Body of pancreas (tissue), 4 donors: ENCODE data around the gene VPREB1. TPM values are rescaled to one million over a fixed set of nuclear protein-coding genes. Genes with fewer than 3 reads are reported as not detected.

ENCODE experiments used
- ATAC-seq: fragments of 150-250 bp; one replicate; pipeline ENCODE4 v1.9.1; 2016
- DNase-seq, 4 donors: peaks; one replicate each; pipeline ENCODE4 v3.0.0-alpha.2; 2019
- H3K27ac ChIP-seq, 4 donors: fragments of 200-600 bp; sonication (generic); 1 replicate in 3 of 4; 2 replicates in 1 of 4; pipeline versions ENCODE4 v1.5.1 to v1.6.1; 2016 to 2019; ENCODE audit warnings: mild to moderate bottlenecking in 1 of 4, mixed read lengths in 1 of 4, moderate library complexity in 1 of 4
- H3K27me3 ChIP-seq, 2 donors: fragments of 200-600 bp; sonication (generic); one replicate each; pipeline ENCODE4 v1.6.0; 2016; ENCODE audit warnings: mild to moderate bottlenecking in 1 of 2
- H3K36me3 ChIP-seq, 2 donors: fragments of 200-600 bp; sonication (generic); replicated peaks in 1 of 2; 2 replicates each; pipeline ENCODE4 v1.5.1; 2016; ENCODE audit warnings: low read depth in 2 of 2; ENCODE audit not compliant: insufficient read depth in 1 of 2
- H3K4me1 ChIP-seq: fragments of 200-600 bp; sonication (generic); one replicate; pipeline ENCODE4 v1.6.0; 2016
- H3K4me3 ChIP-seq, 2 donors: fragments of 200-600 bp; sonication (generic); 1 replicate in 1 of 2; 2 replicates in 1 of 2; pipeline ENCODE4 v1.5.1; 2016 to 2019
- H3K9me3 ChIP-seq, 3 donors: fragments of 200-600 bp; sonication (generic); 1 replicate in 2 of 3; 2 replicates in 1 of 3; pipeline ENCODE4 v1.5.1; 2016
- POLR2A ChIP-seq, 3 donors: fragments of 450-650 bp; IDR thresholded peaks; one replicate each; pipeline ENCODE4 v1.6.1; 2016; ENCODE audit warnings: antibody characterized with exemption in 3 of 3, mild to moderate bottlenecking in 2 of 3
- WGBS, 2 donors: methylation state at CpG; one replicate each; pipeline ENCODE4 v1.1.5; 2017; 5-methylcytosine and 5-hydroxymethylcytosine counted together
- intact Hi-C: fragments of 100-400 bp; cut with DNase I; formaldehyde crosslinking; loops from one replicate; pipeline ENCODE4 v1.15.1; 2023
- total RNA-seq, 2 donors: library from RNA; depleted of rRNA; stranded (reverse); fragments of >200 nt; gene quantifications; one replicate each; pipeline ENCODE4 v1.1.0, GENCODE V29; 2016
- TF ChIP-seq, protein P1 (sequence below), 7 experiments: fragments of 450-650 bp in 4 of 7; fragments of 200-600 bp in 3 of 7; sonication (generic) in 3 of 7; IDR thresholded peaks; one replicate each; pipeline ENCODE4 v1.5.1; 2016 to 2019; ENCODE audit warnings: antibody characterized with exemption in 7 of 7

The VPREB1 gene
- total RNA-seq, 2 donors from 2014 or later: not detected

DNA sequence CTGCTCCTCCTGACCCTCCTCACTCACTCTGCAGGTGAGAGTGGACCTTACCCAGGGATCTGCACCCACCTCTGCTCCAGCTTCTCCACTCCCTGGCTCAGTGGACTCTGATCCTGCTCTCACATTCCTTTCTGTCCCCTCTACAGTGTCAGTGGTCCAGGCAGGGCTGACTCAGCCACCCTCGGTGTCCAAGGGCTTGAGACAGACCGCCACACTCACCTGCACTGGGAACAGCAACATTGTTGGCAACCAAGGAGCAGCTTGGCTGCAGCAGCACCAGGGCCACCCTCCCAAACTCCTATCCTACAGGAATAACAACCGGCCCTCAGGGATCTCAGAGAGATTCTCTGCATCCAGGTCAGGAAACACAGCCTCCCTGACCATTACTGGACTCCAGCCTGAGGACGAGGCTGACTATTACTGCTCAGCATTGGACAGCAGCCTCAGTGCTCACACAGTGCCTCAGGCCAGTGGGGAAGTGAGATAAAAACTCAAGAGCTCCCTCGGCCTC lies 29.7 kb upstream of the VPREB1 start:
- no peak for ATAC-seq
- H3K27ac ChIP-seq: no peak overlapping the region
- TF ChIP-seq, protein P1, sequence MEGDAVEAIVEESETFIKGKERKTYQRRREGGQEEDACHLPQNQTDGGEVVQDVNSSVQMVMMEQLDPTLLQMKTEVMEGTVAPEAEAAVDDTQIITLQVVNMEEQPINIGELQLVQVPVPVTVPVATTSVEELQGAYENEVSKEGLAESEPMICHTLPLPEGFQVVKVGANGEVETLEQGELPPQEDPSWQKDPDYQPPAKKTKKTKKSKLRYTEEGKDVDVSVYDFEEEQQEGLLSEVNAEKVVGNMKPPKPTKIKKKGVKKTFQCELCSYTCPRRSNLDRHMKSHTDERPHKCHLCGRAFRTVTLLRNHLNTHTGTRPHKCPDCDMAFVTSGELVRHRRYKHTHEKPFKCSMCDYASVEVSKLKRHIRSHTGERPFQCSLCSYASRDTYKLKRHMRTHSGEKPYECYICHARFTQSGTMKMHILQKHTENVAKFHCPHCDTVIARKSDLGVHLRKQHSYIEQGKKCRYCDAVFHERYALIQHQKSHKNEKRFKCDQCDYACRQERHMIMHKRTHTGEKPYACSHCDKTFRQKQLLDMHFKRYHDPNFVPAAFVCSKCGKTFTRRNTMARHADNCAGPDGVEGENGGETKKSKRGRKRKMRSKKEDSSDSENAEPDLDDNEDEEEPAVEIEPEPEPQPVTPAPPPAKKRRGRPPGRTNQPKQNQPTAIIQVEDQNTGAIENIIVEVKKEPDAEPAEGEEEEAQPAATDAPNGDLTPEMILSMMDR (IDR thresholded peaks at IDR 0.05): no peak
- TF ChIP-seq POLR2A (IDR thresholded peaks at IDR 0.05): no peak
- intact Hi-C loops: no loop called here
- no peaks in the 10 kb centered on the region for H3K36me3 ChIP-seq
- DNase-seq: no peak
- H3K27me3 ChIP-seq: no peaks in the 10 kb centered on the region
- H3K4me1 ChIP-seq: peaks cover 8% of the 10 kb centered on the region
- no peaks in the 10 kb centered on the region for H3K9me3 ChIP-seq
- 60 to 93% methylated on average over 3 to 5 of the region's 5 CpGs for WGBS, 2 donors
- no peak overlapping the region for H3K4me3 ChIP-seq

DNA sequence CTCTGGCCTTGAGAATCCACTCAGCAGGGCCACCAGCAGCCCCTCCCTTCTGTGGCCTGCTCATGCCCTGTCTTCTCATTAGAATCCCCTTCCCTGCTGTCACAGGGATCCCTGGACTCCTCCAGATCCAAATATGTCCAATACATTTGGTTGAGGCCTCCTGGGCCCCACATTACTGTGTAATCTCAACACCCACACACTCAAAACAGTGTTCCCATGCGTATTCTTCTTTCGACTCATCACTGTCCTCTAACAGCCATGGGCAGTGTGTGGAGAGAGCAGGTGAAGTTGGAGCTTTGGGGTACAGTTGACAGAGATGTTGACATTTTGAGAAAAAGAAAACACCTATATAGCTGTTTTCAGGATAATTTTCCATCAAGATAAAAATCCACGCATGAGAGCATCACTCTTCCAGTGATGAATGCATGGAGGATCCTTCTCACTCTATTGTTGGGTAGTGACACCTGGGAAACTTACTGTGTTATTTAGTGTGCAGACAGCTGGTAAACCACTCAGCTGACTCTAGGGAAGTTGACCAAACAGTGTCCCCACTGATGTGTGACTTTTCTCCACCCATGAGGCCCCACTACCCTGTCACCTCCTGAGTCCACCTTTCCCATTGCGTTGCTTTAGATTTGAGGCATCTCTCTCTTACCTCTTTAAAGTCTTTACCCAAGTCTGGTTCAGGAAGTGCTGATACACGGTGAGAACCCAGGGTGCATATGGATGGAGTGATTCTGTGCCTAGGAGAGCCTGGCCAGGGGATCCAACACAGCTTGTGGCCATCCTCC lies 28.7 kb upstream of the VPREB1 start:
- H3K36me3 ChIP-seq: no peaks in the 10 kb centered on the region
- 78 to 83% methylated on average over 5 of the region's 5 CpGs for WGBS, 2 donors
- no peak overlapping the region for H3K27ac ChIP-seq
- intact Hi-C loops: no loop called here
- no peak for DNase-seq
- H3K4me3 ChIP-seq: no peak overlapping the region
- TF ChIP-seq POLR2A (IDR thresholded peaks at IDR 0.05): no peak
- TF ChIP-seq, protein P1 (IDR thresholded peaks at IDR 0.05): no peak
- no peak for ATAC-seq
- peaks cover 8% of the 10 kb centered on the region for H3K4me1 ChIP-seq
- no peaks in the 10 kb centered on the region for H3K9me3 ChIP-seq
- no peaks in the 10 kb centered on the region for H3K27me3 ChIP-seq

DNA sequence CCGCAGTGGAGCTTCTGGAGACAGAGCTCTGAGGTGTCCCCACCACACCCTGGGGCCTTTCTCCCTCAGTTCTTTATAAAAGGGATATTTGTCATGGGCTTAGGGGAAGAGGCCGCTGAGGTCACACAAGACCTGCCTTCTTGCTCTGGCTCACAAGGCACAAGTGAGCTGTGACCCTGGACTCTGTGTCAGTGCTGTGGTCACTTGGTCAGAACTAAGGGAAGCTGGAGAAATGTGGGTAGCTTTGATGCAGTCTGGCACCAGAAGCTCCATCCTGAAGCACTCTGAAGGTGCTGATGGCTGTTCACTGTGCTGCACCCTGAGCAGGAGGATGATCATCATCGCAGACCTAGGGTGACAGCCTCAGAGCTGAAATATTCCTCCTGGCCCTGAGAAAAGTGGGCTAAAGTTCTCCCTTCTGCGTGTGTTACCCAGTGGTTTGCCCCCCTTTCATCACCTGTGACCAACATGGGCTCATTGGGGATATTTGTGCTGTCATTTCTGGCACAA lies 28.1 kb upstream of the VPREB1 start:
- no peaks in the 10 kb centered on the region for H3K9me3 ChIP-seq
- peaks cover 8% of the 10 kb centered on the region for H3K4me1 ChIP-seq
- H3K36me3 ChIP-seq: no peaks in the 10 kb centered on the region
- DNase-seq (no peak), ATAC-seq (no peak)
- 82 to 86% methylated on average over 4 of the region's 4 CpGs for WGBS, 2 donors
- intact Hi-C loops: no loop called here
- no peaks in the 10 kb centered on the region for H3K27me3 ChIP-seq
- TF ChIP-seq, protein P1 (IDR thresholded peaks at IDR 0.05): no peak
- no peak for TF ChIP-seq POLR2A (IDR thresholded peaks at IDR 0.05)
- H3K27ac ChIP-seq: no peak overlapping the region
- no peak overlapping the region for H3K4me3 ChIP-seq

DNA sequence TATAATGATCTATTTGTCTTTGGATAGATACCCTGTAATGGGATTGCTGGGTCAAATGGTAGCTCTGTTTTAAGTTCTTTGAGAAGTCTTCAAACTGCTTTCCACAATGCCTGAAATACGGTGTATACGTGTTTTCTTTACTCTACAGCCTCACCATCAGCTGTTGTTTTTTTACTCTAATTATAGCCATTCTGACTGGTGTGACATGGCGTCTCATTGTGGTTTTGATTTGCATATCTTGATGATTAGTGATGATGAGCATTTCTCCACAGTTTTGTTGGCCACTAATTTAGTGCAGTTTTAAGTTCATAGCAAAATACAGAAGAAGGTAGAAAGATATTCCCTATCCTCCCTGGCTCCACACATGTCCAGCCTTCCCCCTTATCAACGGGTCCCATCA lies 26.3 kb upstream of the VPREB1 start:
- no peak for ATAC-seq
- intact Hi-C loops: no loop called here

More for the DNA sequence above, 26.3 kb upstream of the VPREB1 start:
- no peaks in the 10 kb centered on the region for H3K36me3 ChIP-seq
- H3K9me3 ChIP-seq: no peaks in the 10 kb centered on the region
- H3K27ac ChIP-seq: no peak overlapping the region
- 39 to 73% methylated on average over 4 of the region's 4 CpGs for whole genome bisulfite sequencing, 2 donors
- no peak for TF ChIP-seq POLR2A (IDR thresholded peaks at IDR 0.05)
- TF ChIP-seq, protein P1 (IDR thresholded peaks at IDR 0.05): no peak
- H3K4me3 ChIP-seq: no peak overlapping the region
- peaks cover 8% of the 10 kb centered on the region for H3K4me1 ChIP-seq
- no peaks in the 10 kb centered on the region for H3K27me3 ChIP-seq
- no peak for DNase-seq
